Activated naive CD4-positive, alpha-beta T cell treated with Interleukin-2 at 50 U/mL for 16 hours (primary cell): ENCODE results near the gene HDGF.

Experiments
- DNase-seq: peaks from one replicate; pipeline ENCODE4 v3.0.0-alpha.2; 2020

The HDGF gene

DNA sequence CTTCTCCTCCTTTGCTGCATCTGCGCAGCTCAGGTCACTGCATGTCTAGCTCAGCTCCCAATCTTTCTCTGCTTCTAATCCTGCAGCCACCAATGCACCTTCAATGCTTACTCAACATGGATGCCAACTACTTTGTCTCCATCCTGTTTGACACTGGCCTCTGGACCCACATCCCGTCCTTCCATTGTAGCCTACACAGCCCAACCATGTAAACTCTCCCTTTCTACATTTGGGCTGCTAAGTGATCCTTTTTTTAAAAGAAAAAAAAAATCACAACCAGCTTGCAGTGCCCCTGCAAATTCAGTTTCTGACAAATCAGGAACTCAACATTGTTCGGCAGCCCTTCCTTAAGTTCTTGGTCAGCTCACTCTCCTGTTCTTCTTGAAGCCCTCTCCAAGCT lies 36.6 kb downstream of the HDGF start:
- no peak for DNase-seq

DNA sequence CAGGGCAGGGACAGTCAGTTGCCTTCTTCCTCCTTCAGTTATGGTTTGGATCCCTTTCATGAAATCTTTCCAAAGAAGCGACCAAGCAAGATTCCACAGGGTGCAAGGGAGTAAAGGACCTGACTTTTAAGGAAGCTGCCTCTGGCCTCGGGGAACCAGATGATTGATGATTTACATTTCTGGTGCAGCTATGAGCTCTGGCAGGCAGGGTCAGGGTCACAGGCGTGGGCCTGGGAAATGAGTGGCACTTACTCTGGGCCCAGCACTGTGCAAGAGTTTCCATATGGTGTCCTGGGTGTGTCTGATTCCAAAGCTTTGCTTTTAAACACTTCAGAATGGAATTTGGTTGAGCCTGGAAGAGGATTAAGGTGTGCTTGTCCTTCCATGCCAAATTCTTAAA lies 38.8 kb downstream of the HDGF start:
- DNase-seq, result no peak

DNA sequence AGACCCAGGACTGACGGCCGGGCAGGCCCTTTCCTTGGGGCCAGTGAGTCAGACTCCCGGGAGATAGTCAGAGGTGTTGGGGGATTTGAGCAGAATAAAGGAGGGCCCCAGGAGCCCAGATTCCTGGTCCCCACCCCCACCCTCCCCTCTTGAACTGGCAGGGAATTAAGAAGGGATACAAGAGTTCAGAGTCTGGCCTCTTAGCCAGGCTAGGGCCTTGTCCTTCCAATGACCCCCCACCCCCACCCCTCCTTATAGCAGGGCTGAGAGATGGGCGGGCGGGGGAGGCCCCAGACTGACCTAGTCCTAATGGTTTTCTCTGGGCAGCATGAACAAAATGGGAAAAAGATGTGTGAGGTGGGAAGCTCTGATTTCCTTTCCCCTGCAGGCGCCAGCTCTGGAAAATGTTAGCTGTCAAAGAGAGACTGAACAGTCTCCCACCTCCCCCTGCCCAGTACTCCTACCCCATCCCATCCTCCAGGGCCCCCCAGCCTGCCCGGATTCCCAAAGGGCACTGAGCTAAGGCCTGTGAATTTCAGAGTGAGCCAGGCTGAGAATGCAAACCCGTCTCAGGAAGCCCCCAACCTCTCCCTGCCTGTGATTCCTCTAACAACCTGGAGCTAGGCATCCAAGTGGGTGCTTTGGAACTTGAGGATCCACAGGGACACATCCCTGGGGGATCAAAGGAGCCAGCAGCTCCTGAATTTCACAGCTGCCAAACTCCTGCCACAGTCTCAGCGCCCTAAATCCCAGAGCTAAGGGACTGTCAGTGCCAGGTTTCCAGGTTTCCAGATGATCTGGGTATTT lies 40.3 kb downstream of the HDGF start:
- no peak for DNase-seq

DNA sequence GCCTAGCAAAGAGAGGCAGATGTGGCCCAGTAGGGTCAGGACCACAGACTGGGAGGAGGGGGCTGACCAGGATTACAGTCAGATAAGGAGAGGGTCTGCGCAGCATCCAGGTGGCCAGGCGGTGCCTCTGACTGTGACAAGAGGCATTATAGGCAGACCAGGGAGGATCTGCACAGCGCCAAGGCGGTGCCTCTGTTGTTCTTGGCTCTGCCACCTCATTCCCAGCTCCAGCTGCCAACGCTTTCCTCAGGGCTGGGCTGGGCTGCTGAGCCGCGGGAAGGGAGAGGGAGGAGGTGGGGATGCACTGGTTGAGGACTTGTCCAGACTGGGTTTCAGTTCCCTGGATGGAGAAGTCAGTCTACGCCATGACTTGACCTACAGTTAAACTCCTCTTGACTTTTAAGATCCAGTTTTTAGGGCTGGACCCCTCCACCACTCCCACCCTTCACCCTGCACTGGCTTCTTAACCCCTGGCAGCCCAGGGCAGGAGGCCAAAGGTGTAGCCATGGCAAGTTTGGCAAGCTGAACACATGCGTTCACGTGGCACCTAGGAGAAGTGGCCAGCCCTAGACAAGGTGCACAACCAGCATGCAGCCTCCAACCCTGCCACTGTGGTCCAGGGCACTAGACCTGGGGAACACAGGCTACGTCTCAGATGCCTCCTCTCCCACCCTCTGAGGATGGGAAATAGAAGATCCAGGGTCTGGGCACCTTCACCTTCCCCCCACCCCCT lies 41.6 kb downstream of the HDGF start:
- DNase-seq, result no peak

DNA sequence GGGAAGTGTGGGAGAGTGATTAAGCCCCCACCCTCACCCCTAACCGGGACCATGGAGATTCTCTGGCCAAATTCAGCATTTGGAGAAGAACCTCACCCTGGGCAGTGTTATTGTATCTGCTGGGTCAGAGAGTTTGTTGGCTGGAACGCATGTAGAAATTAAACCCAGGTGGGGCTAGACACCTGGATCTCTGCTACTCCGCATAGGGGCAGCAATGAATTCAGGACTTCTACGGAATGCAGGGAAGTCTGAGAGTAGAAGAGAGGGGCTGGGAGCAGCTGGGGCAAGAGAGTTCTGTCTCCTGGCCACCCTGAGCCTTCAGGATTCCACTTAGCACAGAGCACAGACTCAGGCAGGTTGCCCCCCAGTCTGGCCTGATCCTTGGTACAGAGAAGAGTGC lies 42.4 kb downstream of the HDGF start:
- no peak for DNase-seq

DNA sequence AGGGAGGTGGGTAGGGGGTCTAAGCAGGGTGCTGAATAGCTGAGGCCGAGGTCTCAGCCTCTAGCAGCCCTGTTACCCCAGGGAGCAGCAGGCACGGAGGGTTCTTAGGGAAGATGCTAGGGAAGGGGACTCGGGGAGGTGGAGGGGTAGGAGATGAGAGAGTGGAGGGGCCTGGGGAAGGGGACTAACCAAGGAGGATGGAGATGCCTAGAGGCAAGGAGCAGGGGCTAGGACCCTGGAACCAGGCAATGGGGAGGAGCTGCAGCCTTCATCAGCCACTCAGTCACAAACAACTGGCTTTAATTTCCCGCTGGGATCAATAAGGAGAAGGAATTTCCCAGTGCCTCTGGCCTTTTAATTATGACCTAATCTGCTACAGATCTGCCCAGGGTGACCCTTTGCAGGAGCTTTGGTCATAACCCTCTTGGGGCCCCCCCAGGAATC lies 43.2 kb downstream of the HDGF start:
- DNase-seq, result no peak

DNA sequence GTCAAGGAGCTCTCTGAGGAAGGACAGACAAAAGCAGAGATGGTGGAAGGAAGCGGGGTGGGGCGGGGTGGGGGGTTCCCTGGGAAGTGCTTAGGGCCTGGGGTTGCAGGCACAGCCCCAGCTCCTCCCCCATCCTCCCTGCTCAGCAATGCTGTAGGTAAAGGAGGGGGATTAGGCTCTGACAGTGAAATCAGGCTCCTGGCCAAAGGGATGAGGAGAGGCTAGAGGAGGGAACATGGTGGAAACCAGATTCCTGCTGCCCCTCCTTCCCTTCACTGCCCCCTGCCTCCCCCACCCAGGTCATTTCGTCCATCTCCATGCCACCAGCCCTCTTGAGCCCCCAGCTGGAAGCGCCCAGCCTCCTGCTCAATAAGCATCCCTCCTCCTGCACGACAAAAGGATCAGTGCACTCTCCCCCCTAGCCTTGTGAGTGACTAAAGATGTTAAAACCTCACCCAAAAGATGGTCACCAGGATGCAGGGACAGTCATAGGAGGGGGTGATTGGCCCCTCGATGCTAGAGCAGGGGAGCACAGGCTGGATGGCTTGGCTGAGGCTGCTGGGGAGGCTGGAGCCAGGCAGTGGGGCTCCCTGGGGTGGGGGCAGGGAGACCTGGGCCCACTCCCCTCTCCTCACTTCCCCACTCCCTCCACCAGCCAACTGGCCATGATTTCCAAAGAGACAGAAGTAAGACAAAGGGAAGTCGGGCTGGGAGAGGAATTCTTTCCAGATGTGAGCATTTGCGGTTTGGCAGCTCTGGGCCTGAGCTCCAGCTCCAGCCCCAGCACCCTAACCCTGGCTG lies 43.9 kb downstream of the HDGF start:
- DNase-seq, result no peak

DNA sequence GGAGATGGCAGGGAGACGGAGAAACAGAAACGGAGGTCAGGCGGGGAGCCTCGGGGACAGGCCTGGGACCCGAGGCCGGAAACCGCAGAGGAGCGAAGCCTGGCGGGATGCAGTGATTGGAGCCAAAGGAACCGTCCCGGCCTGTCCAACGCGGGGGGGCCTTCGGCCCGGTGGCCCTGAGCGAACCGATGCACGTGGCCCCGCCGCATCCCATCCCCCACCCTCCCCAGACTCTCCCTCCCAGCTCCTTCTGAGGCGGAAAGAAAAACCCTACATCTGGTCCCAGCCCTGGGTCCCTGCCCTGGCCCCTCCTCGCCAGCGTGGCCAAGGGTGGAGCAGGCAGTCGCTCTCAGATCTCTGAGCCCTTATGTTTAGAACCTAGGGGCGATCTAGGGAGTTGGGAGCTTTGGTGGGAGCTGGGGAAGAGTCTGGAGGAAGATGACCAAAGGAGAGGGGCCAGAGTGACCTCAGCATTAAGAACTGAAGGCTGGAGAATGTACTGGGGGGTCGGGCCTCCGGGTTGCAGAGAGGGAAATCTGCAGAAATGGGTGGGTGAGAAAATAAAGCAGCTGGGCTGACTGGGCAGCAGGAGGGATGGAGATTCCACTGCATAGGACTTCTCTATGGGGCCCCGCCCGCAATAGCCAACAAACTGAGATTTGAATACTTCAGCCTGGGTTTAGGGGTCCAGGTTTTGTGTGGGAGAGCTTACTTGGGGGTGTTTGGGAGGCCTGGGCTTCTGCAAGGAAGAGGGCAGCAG lies 44.6 kb downstream of the HDGF start:
- peak; percentile 13 for DNase-seq

DNA sequence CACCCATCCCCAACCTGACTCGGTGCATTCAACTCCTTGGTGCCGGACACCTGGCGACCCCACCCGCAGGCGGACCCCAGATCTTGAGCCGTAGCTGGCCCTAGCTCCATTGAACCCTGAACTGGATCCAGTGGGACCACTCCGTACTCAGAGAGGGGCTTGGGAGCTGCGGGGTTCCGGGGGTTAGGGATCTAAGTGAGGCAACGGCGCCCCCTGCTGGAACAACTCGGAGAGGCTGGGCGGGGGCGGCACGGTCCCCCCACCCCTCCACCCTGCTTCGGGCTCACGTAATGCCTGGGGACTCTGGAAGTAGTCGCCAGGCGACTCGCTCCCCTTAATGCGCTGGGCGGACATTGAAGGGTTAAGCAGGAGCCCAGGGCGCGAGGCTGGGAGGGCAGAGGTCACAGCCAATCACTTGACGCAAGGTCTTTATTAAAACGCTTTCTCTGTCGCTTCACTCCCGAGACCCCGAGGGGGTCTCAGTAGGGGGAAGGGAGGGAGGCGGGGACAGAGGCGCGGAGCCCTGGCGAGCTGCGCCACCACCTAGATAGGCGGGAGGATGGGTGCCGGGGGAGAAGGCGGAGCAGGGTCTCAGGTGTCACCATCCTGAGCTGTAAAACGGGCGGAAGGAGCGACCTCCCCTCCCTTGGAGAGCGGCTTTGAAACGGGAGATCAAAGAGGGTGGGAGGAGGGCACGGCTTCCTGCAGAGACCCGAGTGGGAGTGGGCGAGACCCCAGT lies 45.4 kb downstream of the HDGF start:
- peak; percentile 75 for DNase-seq

DNA sequence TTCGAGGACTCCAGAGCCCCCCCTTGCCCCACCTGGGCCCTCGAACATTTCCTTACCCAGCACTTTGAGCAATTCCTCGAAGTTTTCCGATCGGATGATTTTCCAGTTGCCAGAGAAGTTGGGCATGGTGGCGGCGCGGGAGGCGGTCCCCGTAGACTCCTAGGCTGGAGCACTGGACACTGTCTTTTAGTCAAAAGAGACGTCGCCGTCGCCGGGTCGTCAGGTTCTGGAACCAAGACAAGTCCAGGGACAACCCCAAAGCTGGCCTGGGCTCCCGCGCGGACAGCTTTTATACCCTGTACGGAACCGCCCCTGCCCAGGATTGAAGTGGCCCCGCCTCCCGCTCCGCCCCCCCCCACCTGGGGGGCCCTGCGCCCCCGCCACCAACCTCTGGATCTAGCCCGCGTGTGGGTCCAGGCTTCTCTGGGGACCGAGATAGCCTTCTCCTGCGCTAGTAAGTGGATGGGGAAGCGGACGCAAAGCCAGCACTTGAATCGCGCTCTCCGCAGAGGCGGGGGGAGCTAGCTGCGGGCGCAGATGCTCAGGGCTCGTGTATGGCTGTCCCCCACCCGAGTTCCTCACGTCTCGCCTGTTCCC lies 46.1 kb downstream of the HDGF start, which contains the start of gene CRABP2:
Gene CRABP2 (minus strand): TSS at position 263 of the 597 bp plus-strand sequence. CDS start 137 bp downstream, at position 126.
- peak; percentile 27 for DNase-seq

DNA sequence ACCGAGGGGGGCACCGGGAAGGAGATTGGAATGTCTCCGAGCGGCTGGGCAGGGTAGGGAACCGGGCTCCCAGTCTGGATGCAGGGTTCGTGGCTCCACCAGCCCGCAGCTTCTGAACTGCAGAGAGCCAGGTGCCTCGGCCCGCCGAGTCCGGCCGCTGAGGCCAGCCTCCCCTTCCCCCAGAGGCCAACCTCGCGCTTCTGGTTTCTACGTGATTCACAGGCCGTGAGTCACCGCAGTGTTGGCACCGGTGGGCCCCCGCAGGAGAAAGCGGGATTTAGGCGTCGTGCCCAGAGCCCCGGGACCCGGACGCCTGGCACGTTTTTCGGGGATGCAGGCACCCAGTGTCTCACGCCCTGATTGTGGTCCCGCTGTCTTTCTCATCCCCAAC lies 46.5 kb downstream of the HDGF start:
- peak; percentile 56 for DNase-seq

DNA sequence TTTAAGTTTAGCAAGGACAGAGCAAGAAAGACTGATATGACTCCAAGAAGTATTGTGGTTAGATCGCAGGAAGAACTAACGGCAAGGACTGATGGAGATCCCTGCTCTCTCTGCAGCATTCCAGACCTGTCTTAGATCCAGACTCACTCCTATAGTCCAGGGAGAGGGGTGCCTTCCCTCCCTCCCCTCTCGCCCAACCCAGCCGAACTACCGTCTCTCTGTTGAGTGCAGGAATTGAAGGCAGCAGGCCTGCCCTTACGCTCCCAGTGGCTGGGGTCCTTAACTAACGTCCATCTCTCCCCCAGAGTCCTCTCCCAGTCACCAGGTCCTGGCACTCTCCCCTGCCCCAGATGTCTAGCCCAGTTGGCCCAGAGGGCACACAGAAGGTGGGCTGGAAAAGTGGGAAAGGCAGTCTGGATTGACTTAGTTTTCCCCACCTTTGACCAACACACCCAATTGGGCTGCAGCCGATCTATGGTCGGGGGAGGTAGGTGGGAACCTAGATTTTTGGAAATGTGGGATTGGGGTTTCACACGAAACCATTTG lies 47.2 kb downstream of the HDGF start:
- no peak for DNase-seq

DNA sequence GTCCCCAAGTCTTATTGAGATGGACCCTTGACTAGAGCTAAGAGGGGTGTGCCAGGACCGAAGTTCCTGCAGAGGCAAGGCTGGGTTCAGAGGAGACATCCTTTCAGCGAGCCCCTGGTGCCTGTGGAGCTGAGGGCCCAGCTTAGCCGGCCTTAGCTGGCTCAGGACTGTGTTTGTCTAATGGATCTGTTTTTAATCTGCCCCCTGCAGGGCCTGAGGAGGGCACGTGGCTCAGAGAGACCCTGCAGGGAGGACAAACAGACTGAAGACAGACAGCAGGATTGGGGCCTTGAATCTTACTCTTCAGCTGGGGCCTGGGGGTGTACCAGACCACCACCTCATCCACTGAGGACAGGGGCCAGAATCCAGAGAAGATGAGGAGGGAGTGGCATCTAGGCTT lies 47.7 kb downstream of the HDGF start:
- DNase-seq, result no peak

DNA sequence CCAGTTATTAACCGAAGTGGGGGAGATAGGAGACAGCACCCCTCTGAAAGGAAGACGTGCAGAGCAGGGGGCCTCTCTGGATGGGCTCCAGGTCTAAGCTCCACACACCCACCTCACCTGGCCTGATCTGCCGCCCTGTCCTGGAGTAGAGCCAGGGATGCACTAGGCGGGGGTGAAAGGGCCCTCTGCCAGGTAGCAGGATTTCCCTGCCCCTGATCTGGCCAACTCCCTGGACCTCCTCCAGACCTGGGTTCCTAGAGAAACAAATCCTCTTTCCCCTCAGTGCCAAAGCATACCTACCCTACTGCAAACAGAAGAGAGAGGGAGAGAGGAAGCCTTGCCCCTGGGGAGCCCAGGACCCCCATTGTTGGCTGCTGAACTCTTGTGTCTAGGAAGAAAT lies 48.1 kb downstream of the HDGF start:
- DNase-seq, result no peak

DNA sequence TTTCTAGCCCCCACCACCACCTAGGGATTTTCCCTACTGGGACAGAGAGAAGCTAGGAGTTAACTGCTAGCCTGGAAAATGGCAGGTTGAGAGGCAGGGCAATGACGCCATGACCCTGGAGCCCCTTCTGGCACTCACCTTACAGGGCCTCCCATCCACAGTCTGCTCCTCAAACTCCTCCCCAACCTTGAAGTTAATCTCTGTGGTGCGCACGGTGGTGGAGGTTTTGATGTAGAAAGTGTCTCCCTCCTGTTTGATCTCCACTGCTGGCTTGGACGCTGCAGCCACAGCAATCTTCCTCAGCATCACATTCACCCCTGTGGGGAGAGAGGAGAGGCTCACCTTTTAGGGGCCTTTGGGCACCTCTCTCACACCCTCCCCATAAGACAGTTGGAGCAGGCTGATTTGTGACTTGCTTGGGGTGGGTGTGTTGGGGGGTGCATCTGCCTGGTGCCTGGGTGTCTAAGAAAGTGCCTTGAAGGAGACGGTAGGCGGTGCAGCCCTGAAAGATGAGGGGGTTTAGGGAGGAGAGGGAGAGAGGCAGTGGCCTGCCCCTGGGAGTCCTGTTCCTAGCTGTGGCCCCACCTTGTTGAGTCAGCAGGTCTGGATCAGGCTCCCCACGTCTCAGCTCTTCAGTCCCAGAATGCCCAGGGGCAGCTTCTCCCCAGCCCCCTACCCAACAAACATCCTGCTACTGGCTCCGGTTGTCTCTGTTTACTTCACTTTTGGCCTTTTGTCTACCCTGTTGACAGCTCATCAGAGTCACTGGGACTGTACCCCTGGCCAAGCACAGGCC lies 50.5 kb downstream of the HDGF start:
- no peak for DNase-seq

DNA sequence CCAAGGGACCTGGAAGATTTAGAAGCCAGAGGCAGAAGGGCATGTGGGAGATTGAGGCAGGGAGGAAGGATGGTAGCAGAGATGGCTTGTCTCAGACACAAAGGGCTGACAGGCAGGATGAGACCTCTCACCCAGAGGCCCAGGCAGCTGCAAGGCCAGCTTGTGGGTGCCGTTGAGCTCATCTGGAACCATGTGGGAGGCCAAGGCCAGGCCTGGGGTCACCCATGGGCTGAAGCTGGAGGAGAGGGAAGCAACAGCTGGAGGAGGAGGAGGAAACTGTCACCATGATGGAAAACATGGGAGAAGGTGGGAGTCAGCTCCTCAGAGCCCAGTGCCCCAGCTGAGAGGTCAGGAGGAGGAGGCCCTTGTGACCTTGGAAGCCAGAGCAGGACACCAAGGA lies 52.5 kb downstream of the HDGF start:
- no peak for DNase-seq

DNA sequence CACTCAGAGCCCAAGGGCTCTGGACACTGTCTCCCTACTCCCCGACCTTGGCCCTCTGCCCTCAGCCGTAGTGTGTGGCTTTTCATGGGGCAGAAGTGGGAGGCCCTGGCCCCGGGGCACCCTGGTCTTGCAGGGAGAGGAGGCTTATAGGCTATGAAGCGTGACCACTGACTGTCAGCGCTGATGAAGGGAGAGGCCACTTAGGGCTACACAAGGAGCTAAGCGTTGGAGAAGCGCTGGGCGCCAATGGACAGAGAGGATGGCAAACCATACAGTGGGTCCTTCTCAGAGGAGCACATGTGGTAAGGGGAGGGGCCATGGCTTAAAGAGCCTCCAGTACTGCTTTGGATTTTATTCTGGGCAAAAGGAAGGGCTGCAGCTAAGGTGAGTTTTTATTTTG lies 54.0 kb downstream of the HDGF start:
- no peak for DNase-seq

DNA sequence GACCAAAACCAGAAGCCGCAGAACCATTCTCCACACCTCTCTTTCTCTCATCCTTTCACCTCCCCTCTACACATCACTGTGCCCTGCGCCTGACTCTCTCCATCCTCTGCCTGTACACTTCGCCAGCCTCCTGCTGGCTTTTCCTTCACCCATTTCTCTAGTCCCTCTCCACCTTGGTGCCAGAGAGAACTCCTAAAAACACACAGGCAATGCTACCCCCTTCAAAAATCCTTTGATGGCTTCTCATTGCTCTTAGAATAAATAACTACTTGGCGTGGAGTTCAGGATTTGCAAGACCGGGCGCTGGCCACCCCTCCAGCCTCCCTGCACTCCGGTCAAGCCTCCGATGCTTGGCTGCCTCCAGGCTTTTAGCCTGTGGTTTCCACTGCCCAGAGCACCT lies 54.7 kb downstream of the HDGF start:
- DNase-seq, result no peak

DNA sequence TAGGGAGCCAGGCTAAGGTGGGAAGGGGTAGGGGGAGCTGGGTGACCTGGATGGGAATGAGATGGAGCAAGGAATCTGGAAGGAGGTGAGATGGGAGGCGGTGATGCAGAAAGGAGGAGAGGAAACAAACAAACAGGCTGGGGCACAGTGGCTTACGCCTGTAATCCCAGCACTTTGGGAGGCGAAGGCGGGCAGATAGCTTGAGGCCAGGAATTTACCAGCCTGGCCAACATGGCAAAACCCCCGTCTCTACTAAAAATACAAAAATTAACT lies 56.8 kb downstream of the HDGF start:
- DNase-seq, result no peak

DNA sequence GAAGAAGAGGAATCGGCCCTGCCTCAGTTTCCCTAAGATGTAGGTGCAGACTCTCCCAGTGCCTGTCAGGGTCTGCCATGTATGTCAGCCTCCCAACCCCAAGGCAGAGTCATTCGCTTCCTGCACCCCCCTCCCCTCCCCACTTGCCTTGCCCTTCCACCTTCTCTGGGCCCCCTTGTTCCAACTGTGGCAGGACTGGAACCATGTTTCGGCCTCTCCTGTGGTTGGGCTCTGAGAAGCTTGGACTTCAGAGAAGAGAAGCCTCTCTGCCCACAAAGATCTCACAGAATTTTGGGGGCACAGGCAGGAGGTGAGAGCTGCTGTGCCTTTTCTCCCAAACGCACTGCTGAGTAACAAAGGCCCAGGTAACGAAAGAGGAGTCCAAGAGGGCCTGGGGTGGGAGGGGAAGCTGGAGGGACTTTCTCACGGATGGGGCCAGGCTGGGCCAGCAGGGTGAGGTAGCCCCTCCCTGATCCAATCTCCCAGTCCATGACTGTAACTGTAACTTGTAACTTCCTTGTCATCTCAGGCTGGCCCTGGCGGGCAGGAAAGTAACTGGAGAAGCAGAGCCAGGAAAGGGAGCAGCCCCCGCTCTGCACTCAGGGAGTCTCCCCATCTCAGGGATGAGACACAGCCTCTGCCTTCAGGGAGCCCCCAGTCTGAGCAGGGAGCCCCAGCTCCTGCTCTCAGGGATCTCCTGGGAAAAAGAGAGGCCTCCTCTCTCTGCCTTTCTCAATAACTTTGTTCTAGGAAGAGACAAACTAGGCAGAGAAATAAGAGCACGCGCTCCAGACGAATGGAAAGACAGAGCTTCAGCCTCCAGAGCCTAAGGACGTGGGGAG lies 57.4 kb downstream of the HDGF start:
- no peak for DNase-seq
